ENCODE data around the gene RWDD2A. TPM values are rescaled to one million over a fixed set of nuclear protein-coding genes. Genes with fewer than 3 reads are reported as not detected.
A peak's percentile ranks its signal among the peaks of the same experiment; 100 is the strongest.

The RWDD2A gene
- 1 to 10 TPM; 1.9 to 3.4 (median 2.5) TPM for total RNA-seq
- long read RNA-seq, donor 1, partial matches to known transcripts = 0 of 4 reads
- long read RNA-seq, donor 1, other reads (novel, unspliced or antisense) = 1 of 4 reads
- long read RNA-seq, donor 2, transcript RWDD2A-201 (3 exons, 3,744 nt) = major isoform, 5 of 8 reads
- long read RNA-seq, donor 2, partial matches to known transcripts = 0 of 8 reads
- long read RNA-seq, donor 2, other reads (novel, unspliced or antisense) = 3 of 8 reads

DNA sequence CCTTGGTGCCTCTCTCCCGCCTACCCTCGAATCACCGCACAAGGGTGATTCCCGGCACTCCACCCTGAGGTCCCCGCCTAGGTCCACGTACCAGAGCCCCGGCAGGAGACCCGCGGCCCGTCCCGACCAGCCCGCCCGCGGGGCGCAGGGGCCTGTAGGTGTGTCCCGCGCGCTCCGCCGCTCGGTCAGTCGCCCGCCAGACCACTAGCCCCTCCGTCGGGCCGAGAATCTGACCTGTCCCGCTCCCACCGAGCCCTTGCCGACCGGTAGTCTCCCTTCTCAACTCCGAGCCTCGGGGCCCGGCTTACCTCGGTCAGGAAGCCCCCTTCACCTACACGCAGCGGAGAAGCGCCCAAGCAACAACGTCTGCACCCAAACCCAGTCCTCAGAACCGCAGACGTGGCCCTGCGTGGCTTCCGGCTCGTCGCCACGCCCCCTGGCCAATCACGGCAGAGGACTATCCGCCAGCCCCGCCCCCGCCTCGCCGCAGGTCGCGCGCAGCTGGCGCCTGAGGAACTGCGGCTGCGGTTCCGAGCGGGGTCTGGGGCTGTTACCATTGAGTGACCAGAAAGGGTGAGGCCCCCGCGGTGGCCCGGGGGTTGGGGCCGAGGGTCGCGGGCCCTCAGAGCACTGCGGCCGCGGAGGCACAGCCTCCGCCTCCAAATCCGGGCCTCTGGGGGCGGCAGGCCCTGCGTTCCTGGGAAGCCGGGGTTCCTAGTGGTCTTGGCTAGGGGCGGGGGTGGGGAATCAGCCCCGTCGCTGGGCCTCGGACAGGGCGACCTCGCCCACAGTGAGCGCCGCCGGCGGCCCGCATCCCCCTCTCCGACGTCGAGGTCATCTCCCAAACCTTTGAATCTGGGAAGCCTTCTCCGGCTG lies at the start of gene RWDD2A, which contains the start of gene PGM3:
Gene RWDD2A, plus strand, starts transcription at position 487 of the 876 bp plus-strand sequence. CDS start 1,095 bp downstream, outside the sequence.
Gene PGM3, minus strand, starts transcription at position 395 of the 876 bp plus-strand sequence. CDS start 2,253 bp downstream, outside the sequence.
- Histone ChIP-seq H3K4me3 (peak within 1 kb of the TSS; percentile 85), H3K4me1 (ENCODE audit: low read depth) (peaks cover 13% of the 10 kb centered on the region), H3K36me3 (ENCODE audit: low read depth) (no peaks in the 10 kb centered on the region), H3K9me3 (no peaks in the 10 kb centered on the region)
- ATAC-seq (peak; percentile 99), DNase-seq (peak; percentile 92 to 94 (median 94))
- TF ChIP-seq, protein P1, sequence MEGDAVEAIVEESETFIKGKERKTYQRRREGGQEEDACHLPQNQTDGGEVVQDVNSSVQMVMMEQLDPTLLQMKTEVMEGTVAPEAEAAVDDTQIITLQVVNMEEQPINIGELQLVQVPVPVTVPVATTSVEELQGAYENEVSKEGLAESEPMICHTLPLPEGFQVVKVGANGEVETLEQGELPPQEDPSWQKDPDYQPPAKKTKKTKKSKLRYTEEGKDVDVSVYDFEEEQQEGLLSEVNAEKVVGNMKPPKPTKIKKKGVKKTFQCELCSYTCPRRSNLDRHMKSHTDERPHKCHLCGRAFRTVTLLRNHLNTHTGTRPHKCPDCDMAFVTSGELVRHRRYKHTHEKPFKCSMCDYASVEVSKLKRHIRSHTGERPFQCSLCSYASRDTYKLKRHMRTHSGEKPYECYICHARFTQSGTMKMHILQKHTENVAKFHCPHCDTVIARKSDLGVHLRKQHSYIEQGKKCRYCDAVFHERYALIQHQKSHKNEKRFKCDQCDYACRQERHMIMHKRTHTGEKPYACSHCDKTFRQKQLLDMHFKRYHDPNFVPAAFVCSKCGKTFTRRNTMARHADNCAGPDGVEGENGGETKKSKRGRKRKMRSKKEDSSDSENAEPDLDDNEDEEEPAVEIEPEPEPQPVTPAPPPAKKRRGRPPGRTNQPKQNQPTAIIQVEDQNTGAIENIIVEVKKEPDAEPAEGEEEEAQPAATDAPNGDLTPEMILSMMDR (IDR thresholded peaks at IDR 0.05) = no peak
- intact Hi-C loops (cut with DNase I, micrococcal nuclease) = no loop called here

DNA sequence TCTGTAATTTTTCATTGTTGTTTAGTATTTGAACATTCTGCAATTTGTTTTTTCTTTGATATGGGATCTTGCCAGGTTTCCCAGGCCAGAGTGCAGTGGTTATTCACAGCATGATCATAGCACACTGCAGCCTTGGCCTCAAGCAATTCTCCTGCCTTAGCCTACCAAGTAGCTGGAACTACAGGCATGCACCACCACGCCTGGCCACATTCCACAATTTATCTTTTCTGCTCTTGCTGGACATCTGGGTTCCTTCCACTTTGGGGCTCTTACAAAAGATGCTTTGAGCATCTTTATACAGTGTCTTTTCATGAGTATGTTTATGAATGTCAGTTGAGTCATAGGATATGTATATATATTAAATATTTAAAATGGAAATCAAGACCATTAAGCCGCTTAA lies 42.0 kb upstream of the RWDD2A start:
- Histone ChIP-seq H3K4me3 (no peak overlapping the region), H3K36me3 (ENCODE audit: low read depth) (no peaks in the 10 kb centered on the region), H3K4me1 (ENCODE audit: low read depth) (peaks cover 4% of the 10 kb centered on the region), H3K9me3 (no peaks in the 10 kb centered on the region)
- intact Hi-C loops (cut with DNase I, micrococcal nuclease) = no loop called here
- ATAC-seq (no peak), DNase-seq (no peak)
- TF ChIP-seq, protein P1 (IDR thresholded peaks at IDR 0.05) = no peak

DNA sequence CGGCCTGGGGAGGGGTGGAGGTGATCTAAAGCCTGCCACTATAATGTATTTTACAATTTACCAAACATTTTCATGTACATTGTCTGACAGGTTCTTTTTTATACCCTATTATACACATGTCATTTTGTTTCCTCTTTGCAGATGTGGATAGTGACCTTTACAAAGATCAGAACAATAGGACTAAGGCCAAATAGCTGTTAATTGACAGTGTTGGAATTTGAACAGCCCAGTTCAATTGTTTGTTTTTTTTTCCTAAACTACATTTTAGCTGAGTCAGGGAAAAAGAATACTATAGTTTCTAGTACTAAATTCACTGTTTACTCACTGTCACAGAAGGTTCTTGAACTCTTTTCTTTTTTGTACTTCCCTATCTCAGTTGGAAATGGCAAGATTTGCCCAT lies 40.2 kb upstream of the RWDD2A start:
- DNase-seq (no peak), ATAC-seq (peak; percentile 20)
- no peaks in the 10 kb centered on the region for H3K9me3 ChIP-seq
- TF ChIP-seq, protein P1 (IDR thresholded peaks at IDR 0.05) = no peak
- H3K4me1 ChIP-seq (ENCODE audit: low read depth) = peaks cover 4% of the 10 kb centered on the region
- H3K36me3 ChIP-seq (ENCODE audit: low read depth) = no peaks in the 10 kb centered on the region
- intact Hi-C loops (cut with DNase I, micrococcal nuclease) = no loop called here
- H3K4me3 ChIP-seq = no peak overlapping the region

DNA sequence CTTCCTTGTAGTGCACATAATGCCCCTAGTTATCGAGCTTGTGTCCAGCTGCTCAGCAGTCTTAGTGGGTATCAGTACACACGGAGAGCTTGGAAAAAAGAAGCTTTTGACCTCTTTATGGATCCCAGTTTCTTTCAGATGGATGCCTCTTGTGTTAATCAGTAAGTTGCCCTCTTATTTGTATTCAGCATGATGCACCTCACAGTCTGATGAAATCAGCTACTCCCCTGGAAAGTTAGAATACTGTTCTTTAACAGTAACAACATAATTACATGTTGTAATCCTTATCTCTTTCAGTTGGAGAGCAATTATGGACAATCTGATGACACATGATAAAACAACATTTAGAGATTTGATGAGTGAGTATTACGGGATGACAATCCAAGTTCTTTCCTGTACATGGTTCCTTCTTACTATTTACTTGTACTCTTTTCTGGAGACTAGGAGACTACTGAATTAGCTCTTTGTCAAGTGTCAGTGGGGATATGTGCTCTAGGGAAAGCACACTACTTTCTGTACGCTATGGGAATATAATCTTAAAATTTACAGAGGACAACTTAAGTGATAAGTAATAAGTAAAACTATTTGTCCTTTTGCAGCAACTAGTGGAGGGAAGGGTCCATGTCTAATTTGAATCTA lies 39.2 kb upstream of the RWDD2A start:
- H3K9me3 ChIP-seq = no peaks in the 10 kb centered on the region

DNA sequence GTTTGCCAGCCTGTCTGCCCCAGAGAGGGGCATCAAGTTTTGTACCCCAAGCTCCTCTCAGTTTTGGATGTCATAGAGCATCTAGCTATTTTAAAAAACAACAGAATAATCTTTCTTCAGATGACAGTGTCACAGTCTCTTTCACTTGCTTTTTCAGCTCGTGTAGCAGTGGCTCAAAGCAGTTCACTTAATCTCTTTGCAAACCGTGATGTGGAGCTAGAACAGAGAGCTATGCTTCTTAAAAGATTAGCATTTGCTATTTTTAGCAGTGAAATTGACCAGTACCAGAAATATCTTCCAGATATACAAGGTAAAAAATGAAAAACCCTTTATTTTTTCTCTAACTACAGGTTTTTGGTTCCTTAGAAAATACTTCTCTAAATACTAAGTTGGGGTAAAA lies 37.4 kb upstream of the RWDD2A start:
- ATAC-seq (no peak), DNase-seq (no peak)
- no peak overlapping the region for H3K4me3 ChIP-seq
- peaks cover 4% of the 10 kb centered on the region for H3K4me1 ChIP-seq (ENCODE audit: low read depth)
- TF ChIP-seq, protein P1 (IDR thresholded peaks at IDR 0.05) = no peak
- no peaks in the 10 kb centered on the region for H3K9me3 ChIP-seq
- intact Hi-C loops (cut with DNase I, micrococcal nuclease) = no loop called here
- H3K36me3 ChIP-seq (ENCODE audit: low read depth) = no peaks in the 10 kb centered on the region

More for the DNA sequence above, 39.2 kb upstream of the RWDD2A start:
- peaks cover 4% of the 10 kb centered on the region for H3K4me1 ChIP-seq (ENCODE audit: low read depth)
- H3K36me3 ChIP-seq (ENCODE audit: low read depth) = no peaks in the 10 kb centered on the region
- intact Hi-C loops (cut with DNase I, micrococcal nuclease) = no loop called here
- H3K4me3 ChIP-seq = no peak overlapping the region
- ATAC-seq = peak; percentile 87
- TF ChIP-seq, protein P1 (IDR thresholded peaks at IDR 0.05) = no peak
- no peak for DNase-seq

Measured in mucosa of descending colon (tissue), 3 donors.